ENCODE measurements around the gene METTL2B.
A peak's percentile ranks its signal among the peaks of the same experiment; 100 is the strongest.

The METTL2B gene, protein sequence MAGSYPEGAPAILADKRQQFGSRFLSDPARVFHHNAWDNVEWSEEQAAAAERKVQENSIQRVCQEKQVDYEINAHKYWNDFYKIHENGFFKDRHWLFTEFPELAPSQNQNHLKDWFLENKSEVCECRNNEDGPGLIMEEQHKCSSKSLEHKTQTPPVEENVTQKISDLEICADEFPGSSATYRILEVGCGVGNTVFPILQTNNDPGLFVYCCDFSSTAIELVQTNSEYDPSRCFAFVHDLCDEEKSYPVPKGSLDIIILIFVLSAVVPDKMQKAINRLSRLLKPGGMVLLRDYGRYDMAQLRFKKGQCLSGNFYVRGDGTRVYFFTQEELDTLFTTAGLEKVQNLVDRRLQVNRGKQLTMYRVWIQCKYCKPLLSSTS

DNA sequence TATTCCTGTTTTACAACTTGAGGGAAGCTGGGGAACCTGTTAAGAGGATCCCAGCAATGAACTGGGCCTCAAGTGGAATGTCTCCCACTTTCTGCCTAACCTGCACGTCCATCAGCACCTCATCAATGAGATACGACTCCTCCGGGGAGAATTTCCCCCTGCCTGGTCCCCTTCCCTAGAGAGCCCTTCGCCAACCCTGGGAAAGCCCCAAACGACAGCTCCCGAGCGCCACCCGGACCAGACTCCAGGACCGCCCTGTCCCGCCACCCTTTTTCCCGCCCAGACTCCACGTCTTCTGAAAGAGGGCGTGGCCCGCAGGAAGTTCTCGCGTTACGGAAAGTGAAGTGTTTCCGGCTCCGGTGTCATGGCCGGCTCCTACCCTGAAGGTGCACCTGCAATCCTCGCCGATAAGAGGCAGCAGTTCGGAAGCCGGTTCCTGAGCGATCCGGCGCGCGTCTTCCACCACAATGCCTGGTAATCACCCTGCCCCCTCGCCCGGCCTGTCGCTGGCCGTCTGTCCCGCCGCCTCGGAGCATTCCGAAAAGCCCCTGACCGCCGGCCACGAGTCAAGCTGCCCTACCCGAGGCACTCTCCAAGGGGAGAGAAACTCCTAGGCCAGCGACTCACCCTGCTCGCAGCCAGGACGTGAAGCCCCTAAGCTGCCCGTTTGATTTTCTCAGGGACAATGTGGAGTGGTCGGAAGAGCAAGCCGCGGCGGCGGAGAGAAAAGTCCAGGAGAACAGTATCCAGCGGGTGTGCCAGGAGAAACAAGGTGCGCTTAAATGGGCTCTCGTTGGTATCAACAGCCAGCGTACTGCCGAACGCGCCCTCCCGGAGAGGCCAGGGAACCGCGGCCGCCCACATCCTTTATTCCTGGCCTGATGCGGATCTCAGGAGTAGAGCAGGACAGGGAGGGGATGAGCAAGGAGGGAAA lies at the start of gene METTL2B:
Gene METTL2B, plus strand, starts transcription at position 347 of the 934 bp plus-strand sequence. Its CDS starts 18 bp downstream, at position 365.
- peak; percentile 62 for DNase-seq

DNA sequence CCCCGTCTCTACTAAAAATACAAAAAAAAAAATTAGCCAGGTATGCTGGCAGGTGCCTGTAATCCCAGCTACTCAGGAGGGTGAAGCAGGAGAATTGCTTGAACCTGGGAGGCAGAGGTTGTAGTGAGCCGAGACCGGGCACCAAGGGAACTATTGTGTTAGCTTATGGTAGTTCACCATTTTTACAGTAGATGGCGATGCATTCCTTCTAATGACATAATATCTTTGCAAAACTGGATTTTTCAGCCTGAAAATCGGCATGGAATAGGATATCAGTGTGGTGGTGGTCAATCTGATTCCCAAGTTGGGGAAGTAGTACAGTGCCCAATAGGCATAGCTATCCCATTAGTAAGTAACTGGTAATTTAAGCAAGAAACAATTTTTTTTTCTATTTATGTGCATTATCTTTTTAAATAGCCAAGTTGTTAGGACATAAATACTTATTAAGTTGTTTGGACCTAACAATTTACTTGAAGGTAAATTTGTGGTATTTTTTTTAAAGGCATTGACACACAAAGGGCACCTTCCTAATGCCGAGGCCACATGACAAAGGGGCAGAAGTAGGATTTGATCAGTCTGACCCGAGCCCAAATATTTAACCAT lies 49.2 kb upstream of the METTL2B start:
- DNase-seq: no peak

DNA sequence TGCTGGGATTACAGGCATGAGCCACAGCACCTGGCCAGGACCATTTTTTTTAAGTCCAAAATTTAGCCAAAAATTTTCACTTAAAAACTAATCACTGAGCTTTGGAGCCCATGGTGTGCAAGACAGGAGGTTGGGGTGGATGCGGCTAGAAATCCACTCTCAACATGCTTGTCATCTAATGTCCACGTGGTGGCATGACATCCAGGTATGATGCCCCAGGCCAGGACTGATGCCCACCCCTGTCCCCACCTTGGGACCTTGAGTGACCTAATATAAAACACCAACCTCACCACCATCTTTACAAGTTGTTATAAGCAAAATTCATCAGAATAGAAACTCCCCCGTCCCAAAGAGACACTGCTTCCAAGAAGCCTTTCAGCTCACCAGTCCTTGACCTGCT lies 46.3 kb upstream of the METTL2B start:
- DNase-seq: no peak

DNA sequence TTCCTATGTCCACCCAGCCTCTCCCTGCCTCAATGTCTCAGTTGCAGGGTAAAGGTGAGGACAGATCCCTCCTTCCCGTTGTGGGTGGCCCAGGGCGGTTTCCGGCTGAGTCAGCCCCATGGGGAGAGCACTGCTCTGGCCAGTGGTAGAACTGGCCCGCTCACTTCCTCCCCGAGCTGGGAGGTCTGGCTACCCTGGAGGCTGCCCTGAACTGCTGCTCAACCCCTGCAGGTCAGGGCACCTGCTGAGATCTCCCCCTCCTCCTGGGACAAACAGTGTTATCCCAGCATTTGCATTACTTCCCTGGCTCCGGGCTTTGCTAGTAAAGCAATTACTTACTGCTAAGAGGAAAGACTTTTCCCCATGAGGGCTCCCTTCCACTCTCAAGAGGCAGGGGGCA lies 45.3 kb upstream of the METTL2B start:
- no peak for DNase-seq

DNA sequence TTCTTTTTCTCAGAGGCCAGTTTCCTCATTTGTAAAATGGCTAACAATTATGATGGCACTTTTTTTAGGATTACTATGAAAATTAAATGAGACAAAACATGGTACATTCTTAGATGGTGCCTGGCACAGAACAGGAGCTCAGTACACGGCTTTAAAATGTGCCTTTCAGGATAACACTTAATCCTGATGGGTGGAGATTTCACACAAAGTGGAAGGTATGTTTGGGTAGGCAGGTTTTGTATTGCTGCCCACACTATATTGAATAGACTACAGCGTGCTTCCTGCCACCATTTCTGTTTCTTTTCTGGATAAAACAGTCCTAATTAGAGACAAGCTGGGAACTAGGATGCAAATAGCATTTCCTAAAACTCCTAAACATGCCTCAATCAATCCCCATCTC lies 44.8 kb upstream of the METTL2B start:
- no peak for DNase-seq

DNA sequence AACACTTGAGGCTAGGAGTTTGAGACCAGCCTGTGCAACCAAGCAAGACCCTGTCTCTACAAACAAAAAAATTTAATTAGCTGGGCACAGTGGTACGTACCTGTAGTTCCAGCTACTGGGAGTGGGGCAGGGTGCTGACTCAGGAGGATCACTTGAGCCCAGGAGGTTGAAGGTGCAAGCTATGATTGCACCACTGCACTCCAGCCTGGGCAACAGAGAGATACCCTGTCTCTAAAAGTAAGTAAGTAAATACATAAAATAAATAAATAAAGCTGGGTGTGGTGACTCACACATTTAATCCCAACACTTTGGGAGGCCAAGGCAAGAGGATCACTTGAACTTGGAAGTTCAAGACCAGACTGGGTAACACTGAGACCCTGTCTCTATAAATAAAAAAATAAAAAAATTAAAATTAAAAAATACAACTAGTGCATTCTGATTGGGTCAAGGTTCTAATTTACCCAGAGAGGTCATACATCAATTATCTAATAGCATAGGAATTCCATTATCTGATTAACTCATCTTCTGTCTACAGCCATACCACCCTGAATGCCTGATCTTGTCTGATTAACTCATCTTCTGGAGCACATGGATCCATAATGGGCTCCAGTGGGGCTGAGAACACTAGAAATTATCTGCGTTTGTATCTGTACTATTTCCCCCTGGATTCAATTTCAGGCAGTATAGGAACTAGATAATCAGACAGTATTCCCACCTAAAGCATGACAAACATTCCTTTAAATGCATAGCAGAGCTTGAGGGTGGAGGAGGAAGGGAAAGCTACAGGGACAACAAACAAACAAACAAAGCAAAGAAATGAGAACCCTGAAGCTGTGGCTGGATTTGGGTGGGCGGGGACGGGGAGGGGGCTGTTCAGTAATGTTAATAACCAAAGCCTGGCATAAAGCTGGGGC lies 41.9 kb upstream of the METTL2B start:
- no peak for DNase-seq

DNA sequence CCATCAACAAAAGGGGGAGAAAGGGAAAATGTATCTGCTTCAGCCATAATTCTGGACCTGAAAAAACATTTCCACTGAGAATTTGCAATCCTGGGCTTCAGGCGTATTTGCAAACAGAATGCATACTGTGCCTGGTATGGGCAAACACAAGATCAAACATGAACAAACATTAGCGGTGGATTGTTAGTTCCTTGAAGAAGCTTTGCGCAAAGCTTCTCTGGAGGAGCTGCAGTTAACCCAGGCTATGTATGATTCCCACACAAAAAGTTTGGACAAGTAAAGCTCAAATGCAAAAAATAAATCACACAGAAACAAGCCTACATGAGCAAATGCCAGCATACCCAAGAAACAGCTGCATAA lies 41.2 kb upstream of the METTL2B start:
- no peak for DNase-seq

DNA sequence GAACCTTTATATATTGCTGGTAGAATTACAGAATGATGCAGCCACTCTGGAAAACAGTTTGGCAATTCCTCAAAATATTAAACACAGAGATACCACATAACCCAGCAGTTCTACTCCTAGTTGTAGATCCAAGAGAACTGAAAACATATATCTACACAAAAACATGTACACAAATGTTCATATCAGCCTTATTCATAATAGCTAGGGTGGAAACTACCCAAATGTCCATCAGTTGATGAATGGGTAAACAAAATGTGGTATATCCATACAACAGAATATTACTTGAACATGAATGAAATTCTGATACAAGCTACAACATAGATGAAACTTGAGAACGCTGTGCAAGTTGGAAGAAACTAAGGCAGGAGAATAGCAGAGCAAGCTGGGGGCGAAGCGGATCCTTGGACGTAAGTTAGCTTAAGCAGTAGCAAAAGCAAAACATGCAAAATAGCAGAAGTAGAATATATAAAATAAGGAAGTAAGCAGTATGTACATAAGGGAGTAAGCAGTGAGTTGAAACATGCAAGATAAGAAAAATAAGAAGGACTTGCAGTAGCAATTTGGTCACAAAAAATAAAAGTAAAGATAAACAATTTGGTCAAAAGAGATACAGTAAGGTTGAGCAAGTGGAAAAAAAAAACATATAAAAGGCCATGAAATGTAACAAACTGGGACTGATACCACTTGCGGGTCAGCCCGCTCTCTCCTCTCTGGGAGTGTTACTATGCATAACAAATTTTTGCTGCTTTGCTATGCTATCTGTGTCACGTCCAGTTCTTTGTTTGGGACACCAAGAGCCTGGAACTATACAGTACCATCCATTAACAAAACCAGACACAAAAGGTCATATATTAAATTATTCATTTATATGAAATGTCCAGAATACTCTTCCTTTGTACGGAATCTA lies 38.9 kb upstream of the METTL2B start:
- no peak for DNase-seq

DNA sequence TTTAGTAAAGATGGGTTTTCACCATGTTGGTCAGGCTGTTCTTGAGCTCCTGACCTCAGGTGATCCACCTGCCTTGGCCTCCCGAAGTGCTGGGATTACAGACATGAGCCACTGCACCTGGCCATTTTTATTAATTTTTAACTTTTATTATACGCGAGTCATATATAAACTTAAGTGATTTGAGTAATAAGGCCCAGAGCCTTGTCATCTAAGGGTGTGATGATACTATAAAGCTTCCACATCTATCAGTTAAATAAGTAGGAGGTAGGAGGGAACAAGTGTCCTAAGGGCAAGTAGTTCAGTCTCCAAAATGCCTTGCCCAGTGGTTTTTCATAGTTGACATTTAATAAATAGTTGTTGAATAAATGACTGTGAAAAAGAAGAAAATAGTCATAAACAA lies 34.2 kb upstream of the METTL2B start:
- DNase-seq: no peak

DNA sequence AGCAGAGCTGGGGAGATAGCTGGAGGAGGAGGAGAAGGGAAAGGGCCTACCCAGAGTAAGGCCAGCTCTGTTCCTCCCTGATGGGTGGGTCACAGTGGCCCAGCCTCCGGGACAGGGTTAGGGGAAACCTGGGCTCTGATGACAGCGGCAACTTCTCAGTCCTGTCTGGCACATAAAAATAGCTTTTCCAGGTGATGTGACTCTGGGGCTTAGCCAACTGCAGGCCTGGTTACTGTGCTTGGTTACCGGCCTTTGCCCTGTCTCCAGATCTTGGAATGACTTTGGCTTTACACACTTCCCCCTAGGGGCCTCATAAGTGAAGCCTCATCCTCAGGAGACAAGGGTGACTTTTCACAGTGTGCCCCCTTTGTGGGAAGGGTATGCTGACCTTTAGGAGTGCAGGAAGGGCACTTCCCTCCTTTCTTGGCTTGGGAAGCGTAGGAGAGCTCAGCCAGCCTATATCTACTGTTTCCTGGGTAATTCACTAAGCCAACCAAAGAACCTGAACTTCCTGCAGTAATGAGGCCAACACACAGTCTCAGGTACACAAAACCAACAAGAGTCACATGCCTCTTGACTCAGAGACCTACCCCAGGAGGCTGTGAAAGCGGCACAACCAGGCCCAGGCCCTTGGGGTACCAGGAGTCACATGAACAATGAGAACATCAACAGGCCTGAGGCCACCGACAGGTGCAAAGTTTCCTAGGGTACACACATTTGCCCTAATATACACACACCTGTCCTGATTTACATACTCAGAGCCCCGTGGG lies 32.5 kb upstream of the METTL2B start:
- no peak for DNase-seq

DNA sequence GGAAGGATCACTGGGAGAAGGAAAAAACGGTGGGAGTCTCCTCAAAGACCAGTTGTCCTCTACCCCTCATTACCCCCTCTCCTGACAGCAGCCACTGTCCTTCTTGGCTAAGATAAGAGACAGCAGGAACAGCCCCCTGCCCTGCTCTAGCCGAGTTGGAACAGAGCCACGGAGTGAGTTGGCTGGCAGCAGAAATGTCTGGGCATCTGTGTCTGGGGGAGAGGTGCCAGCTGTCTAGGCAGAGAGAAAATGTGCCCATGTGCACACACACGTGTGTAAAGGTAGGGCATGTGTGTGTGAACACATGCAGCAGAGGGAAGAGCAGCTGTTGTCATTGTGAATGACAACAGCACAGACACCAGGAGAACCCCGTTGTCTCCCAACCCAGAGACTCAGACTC lies 30.2 kb upstream of the METTL2B start:
- DNase-seq: peak; percentile 20

DNA sequence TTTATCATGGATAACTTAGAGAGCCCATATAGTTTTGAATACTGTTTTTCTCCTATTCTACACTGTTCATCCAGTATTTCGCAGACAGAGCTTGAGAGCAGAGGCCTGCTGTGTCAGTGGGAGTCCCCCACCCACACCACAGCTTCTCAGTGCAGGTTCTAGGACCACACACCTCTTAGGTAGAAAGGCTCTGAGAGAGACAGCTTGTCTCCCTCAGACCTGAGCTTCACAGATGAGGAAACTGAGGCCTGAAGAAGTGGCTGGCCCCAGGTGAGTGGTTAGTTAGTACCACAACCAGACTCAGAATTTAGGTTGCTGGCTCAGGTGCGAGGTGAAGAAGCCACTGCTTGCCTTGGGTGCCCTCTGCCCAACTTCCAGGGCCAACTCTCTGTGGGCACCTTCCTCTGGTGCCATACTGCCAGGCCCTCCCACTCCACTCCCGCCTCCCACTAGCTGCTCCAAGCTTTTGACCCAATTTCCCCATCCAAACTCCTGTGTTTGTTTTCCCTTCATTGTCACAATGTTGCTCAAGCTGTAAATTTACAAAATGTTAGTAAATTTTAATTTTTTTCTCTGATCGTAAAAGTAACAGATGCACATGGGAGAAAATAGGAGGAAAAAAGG lies 28.5 kb upstream of the METTL2B start:
- DNase-seq: no peak

DNA sequence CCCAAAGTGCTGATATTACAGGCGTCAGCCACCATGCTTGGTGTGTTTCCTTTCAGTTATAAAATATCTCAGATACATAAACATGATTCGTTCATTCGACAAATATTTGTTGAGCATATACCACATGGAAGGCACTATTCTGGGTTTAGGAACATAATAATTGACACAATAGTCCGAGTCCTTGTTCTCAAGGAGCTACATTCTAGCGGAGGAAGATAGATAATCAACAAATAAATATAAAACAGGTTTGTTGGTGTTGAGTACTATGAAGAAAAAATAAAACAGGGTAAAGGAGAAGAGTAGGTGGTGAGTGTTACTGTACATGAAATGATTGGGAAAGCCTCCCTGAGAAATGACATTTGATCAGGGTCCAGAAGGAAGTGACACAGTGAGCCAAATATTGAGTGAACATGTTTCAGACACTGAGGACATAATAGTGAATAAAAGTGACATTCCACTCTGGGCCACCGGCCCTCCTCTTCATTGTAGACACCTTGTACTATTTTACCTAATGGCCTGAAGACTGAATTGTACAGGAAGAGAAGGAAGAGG lies 27.7 kb upstream of the METTL2B start:
- no peak for DNase-seq

DNA sequence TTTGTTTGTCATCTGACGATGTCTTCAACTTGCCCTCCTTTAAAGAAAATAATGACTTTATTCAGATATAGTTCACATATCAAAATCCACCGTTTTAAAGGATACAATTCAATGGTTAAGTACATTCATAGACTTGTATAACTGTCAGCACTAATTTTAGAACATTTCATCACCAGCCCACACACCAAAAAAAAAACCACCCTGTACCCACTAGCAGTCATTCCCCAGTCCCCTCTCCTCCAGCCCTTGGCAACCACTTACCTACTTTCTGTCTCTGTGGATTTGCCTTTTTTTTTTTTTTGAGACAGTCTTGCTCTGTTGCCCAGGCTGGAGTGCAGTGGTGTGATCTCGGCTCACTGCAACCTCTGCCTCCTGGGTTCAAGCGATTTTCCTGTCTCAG lies 26.1 kb upstream of the METTL2B start:
- no peak for DNase-seq

DNA sequence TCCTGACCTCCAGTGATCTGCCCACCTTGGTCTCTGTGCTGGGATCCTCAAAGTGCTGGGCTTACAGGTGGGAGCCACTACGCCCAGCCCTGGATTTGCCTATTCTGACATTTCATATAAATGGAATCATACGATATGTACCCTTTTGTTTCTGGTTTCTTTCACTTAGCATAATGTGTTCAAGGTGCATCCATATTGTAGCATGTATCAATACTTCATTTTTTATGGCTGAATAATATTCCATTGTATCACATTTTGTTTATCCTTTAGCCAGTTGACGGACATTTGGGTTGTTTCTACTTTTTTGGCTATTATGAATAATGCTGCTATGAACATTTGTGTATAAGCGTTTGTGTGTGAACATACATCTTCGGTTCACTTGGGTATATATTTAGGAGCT lies 25.6 kb upstream of the METTL2B start:
- DNase-seq: no peak

DNA sequence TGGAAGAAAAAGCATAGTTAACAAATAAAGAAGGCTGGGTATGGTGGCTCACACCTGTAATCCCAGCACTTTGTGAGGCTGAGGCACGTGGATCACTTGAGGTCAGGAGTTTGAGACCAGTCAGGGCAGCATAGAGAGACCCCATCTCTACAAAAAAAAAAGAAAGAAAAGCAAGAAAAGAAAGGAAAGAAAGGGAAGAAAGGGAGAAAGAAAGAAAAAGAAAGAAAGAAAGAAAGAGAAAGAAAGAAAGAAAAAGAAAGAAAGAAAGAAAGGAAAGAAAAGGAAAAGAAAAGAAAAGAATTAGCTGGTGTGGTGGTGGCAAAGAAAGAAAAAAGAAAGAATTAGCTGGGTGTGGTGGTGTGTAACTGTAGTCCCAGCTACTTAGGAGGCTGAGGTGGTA lies 24.0 kb upstream of the METTL2B start:
- DNase-seq: no peak

DNA sequence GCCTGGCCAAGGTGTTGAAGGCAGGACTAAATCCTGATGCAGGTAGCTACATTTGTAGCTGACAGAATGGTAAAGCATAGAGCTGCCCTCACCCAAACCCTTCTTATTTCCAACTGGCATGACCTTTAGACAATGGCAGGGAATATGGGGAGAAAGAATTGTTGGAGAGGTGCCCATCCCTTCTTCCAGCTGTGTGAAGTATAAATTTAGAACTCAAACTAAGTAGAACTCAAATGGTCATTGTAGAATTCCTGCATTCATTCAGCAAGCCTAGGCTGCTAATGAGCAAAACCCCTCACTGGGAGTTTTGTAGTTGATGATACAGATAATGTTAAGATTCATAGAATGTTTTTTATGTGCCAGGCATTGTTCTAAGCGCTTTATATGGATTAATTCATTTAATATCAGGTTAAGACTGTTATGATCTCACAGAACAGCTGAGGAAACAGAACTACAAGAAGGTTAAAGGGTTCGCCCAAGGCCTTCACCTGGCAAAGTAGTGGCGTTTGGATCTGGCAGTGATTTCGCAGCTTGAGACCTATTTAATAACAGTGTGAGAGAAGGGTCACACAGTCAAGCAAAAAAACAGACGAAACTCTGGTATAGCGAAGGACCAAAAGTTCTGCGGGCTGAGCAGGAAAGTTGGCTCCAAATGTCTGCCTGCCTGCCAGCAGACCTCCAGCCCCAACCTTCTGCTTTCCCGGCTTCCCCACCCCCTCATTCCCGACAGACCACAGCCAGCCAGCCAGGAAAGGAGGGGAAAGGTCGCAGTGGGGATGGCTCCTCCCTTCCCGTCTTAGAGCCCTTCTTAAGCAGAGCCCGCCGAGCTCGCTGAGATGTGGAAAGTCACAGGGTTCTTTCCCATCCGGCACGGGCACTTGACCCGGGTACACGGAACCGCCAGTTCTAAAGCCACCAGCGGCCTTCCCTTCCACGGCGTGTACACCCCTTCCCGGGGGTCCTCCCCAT lies 22.4 kb upstream of the METTL2B start:
- no peak for DNase-seq

DNA sequence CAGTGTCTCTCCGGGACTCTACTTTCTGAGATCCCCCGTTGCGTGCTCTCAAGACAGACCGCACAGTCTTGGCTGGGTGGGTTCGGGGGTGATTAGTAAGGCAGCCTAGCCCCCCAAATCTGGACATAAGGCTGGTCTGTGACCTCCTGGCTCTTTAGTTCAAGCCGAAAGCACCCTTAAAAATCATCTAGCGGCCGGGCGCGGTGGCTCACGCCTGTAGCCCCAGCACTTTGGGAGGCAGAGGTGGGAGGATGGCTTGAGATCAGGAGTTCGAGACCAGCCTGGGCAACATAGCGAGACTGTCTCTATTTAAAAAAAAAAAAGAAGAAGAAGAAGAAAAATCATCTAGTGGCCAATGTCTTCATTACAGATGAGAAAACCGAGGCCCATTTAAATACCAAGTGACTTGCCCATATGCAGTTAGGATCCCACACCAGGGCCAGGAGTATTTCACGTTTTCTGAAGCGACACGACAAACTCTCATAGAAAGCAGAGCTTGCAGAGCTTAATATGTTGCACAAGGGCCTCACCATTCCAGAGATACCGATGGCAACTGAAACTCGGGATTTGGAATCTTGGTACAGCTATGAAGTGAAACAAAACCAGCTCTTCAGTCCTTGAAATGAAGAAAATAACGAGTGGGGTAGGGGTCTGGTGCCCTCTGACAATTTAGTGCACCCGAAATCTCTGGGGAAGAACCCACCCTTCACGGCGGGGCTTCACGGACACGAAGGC lies 21.6 kb upstream of the METTL2B start:
- no peak for DNase-seq

All from NCI-H524 treated with DMSO at 0.1 percent for 48 hours (cell line).